Tibial nerve (tissue), 4 donors: ENCODE data around the gene PIP5K1C. TPM values are rescaled to one million over a fixed set of nuclear protein-coding genes. Genes with fewer than 3 reads are reported as not detected.

Experiments
- DNase-seq, 2 donors: peaks; one replicate each; pipeline ENCODE4 v3.0.0-alpha.2; 2019; ENCODE audit warnings: low spot score in 2 of 2
- H3K27ac ChIP-seq, 4 donors: fragments of 200-600 bp; sonication (generic) in 3 of 4; one replicate each; pipeline ENCODE4 v1.5.1; 2017 to 2019; ENCODE audit warnings: mild to moderate bottlenecking in 1 of 4
- H3K27me3 ChIP-seq, 2 donors: fragments of 200-600 bp; sonication (generic) in 1 of 2; one replicate each; pipeline versions ENCODE4 v1.5.1 to v1.6.0; 2017 to 2019
- H3K36me3 ChIP-seq, 3 donors: fragments of 200-600 bp; sonication (generic); one replicate each; pipeline ENCODE4 v1.5.1; 2018 to 2019
- H3K4me1 ChIP-seq, 4 donors: fragments of 200-600 bp; sonication (generic) in 3 of 4; one replicate each; pipeline ENCODE4 v1.5.1; 2017 to 2019
- H3K4me3 ChIP-seq, 4 donors: fragments of 200-600 bp; sonication (generic) in 3 of 4; one replicate each; pipeline ENCODE4 v1.5.1; 2017 to 2019; ENCODE audit warnings: mild to moderate bottlenecking in 1 of 4, moderate library complexity in 1 of 4
- H3K9me3 ChIP-seq, 4 donors: fragments of 200-600 bp; sonication (generic) in 3 of 4; one replicate each; pipeline ENCODE4 v1.5.1; 2017 to 2019
- CTCF ChIP-seq, 5 experiments: fragments of 200-600 bp in 3 of 5; fragments of 450-650 bp in 2 of 5; sonication (generic) in 3 of 5; IDR thresholded peaks; one replicate each; pipeline ENCODE4 v1.5.1; 2016 to 2019; ENCODE audit warnings: antibody characterized with exemption in 5 of 5, mild to moderate bottlenecking in 3 of 5, moderate library complexity in 2 of 5
- EP300 ChIP-seq, 2 donors: sonication (generic); formaldehyde crosslinking; IDR thresholded peaks; one replicate each; pipeline ENCODE4 v1.6.1; 2017; ENCODE audit warnings: antibody characterized with exemption in 2 of 2, mild to moderate bottlenecking in 1 of 2
- POLR2A ChIP-seq, 2 donors: fragments of 450-650 bp; IDR thresholded peaks; one replicate each; pipeline ENCODE4 v1.6.1; 2017; ENCODE audit warnings: antibody characterized with exemption in 2 of 2, mild to moderate bottlenecking in 2 of 2, moderate library complexity in 2 of 2
- WGBS, 2 donors: methylation state at CpG; one replicate each; pipeline ENCODE4 v1.1.5; 2018; 5-methylcytosine and 5-hydroxymethylcytosine counted together
- total RNA-seq, 4 donors: library from RNA; depleted of rRNA; stranded (reverse); fragments of >200 nt; gene quantifications; one replicate each; pipeline ENCODE4 v1.1.0, GENCODE V29; 2016

Gene PIP5K1C
- total RNA-seq, 4 donors from 2014 or later = 23.0 to 37.2 (median 24.9) TPM

GRCh38 chr19:3673506-3674439 lies 26.5 kb downstream of the PIP5K1C start:
- 88 to 90% methylated on average over 18 to 20 of the region's 34 CpGs for WGBS, 2 donors
- Histone ChIP-seq H3K36me3 (peaks cover 0 to 24% (median 0%) of the 10 kb centered on the region in 3 donors), H3K27ac (peak overlapping the region in 2 of 4 donors; percentile 93 to 99), H3K4me1 (peaks cover 5 to 38% (median 35%) of the 10 kb centered on the region in 4 donors), H3K9me3 (peaks cover 0 to 12% (median 0%) of the 10 kb centered on the region in 4 donors), H3K4me3 (no peak overlapping the region), H3K27me3 (no peaks in the 10 kb centered on the region)
- TF ChIP-seq EP300 (IDR thresholded peaks at IDR 0.05) (no peak), CTCF (IDR thresholded peaks at IDR 0.05) (no peak), POLR2A (IDR thresholded peaks at IDR 0.05) (no peak)
- DNase-seq = no peak

GRCh38 chr19:3672993-3673392 lies 27.3 kb downstream of the PIP5K1C start:
- TF ChIP-seq CTCF (IDR thresholded peaks at IDR 0.05) = no peak
- peak overlapping the region in 3 of 4 donors; percentile 15 to 99 (median 93) for H3K27ac ChIP-seq
- H3K9me3 ChIP-seq = peaks cover 0 to 12% (median 0%) of the 10 kb centered on the region in 4 donors
- no peak for DNase-seq
- H3K4me3 ChIP-seq = no peak overlapping the region
- whole genome bisulfite sequencing, 2 donors = 85 to 87% methylated on average over 10 of the region's 13 CpGs
- no peaks in the 10 kb centered on the region for H3K27me3 ChIP-seq
- H3K4me1 ChIP-seq = peaks cover 5 to 46% (median 41%) of the 10 kb centered on the region in 4 donors
- peaks cover 0 to 24% (median 0%) of the 10 kb centered on the region in 3 donors for H3K36me3 ChIP-seq

GRCh38 chr19:3672575-3672948 lies 27.7 kb downstream of the PIP5K1C start:
- Histone ChIP-seq H3K27me3 (no peaks in the 10 kb centered on the region), H3K36me3 (peaks cover 0 to 24% (median 0%) of the 10 kb centered on the region in 3 donors), H3K4me1 (peaks cover 5 to 50% (median 42%) of the 10 kb centered on the region in 4 donors), H3K27ac (peak overlapping the region; percentile 90 to 99 (median 93)), H3K9me3 (peaks cover 0 to 12% (median 0%) of the 10 kb centered on the region in 4 donors), H3K4me3 (no peak overlapping the region)
- 89 to 90% methylated on average over 6 of the region's 8 CpGs for WGBS, 2 donors
- no peak for DNase-seq
- no peak for TF ChIP-seq CTCF (IDR thresholded peaks at IDR 0.05)

GRCh38 chr19:3671680-3672574 lies 28.3 kb downstream of the PIP5K1C start:
- TF ChIP-seq POLR2A (IDR thresholded peaks at IDR 0.05) = no peak
- peak in 1 of 5 experiments; percentile 7 for TF ChIP-seq CTCF (IDR thresholded peaks at IDR 0.05)
- H3K4me3 ChIP-seq = peak overlapping the region in 1 of 4 donors; percentile 36
- H3K9me3 ChIP-seq = peaks cover 0 to 12% (median 0%) of the 10 kb centered on the region in 4 donors
- H3K27ac ChIP-seq = peak overlapping the region; percentile 90 to 99 (median 93)
- no peak for DNase-seq
- H3K27me3 ChIP-seq = no peaks in the 10 kb centered on the region
- H3K36me3 ChIP-seq = peaks cover 0 to 27% (median 0%) of the 10 kb centered on the region in 3 donors
- 47 to 57% methylated on average over 28 to 40 of the region's 40 CpGs for WGBS, 2 donors
- H3K4me1 ChIP-seq = peaks cover 5 to 53% (median 42%) of the 10 kb centered on the region in 4 donors
